ENCODE data around the gene ATG7.

Gene ATG7

GRCh38 chr3:11430207-11430606 lies 158.0 kb downstream of the ATG7 start:
- ChIA-PET POLR2A (no interaction called here), CTCF (interaction anchor here (0.9 kb wide), 1 partner anchor 45 kb away, joined by 3 read pairs; no protein-coding TSS in a partner anchor)
- no peak for TF ChIP-seq CTCF (IDR thresholded peaks at IDR 0.05; ENCODE audit: control extremely low read depth, extremely low read depth, low read depth, missing control alignments)
- no peak for DNase-seq (ENCODE audit: extremely low spot score)

- no peak for TF ChIP-seq CTCF (IDR thresholded peaks at IDR 0.05; ENCODE audit: control extremely low read depth, extremely low read depth, low read depth, missing control alignments)
- ChIA-PET CTCF (no interaction called here), POLR2A (no interaction called here)
These were observed 158.4 kb downstream of the ATG7 start for GRCh38 chr3:11430624-11431023.

DNA sequence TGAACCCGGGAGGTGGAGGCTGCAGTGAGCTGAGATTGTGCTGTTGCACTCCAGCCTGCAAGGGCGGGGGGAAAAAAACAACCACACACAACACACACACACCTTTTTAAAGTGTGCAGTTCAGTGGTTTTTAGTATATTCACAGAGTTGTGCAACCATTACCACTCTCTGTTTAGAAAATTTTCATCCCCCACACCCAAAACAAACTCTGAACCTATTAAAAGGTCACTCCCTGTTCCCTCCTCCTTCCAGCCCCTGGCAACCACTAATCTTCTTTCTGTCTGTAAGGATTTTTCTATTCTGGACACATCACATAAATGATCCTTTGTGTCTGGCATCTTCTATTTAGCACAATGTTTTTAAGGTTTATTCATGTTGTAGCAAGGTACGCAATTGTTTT lies 159.1 kb downstream of the ATG7 start:
- POLR2A ChIA-PET = no interaction called here
- DNase-seq (ENCODE audit: extremely low spot score) = no peak
- TF ChIP-seq CTCF (IDR thresholded peaks at IDR 0.05; ENCODE audit: control extremely low read depth, extremely low read depth, low read depth, missing control alignments) = no peak
- CTCF ChIA-PET = interaction anchor here (1.6 kb wide), 1 partner anchor 9 kb away, joined by 7 read pairs; no protein-coding TSS in a partner anchor

More at GRCh38 chr3:11430624-11431023, 158.4 kb downstream of the ATG7 start:
- no peak for DNase-seq (ENCODE audit: extremely low spot score)

- no peak for TF ChIP-seq CTCF (IDR thresholded peaks at IDR 0.05; ENCODE audit: control extremely low read depth, extremely low read depth, low read depth, missing control alignments)
- POLR2A ChIA-PET = no interaction called here
- DNase-seq (ENCODE audit: extremely low spot score) = no peak
- CTCF ChIA-PET = interaction anchor here (1.3 to 1.7 kb wide), 2 partner anchors 9 to 20 kb away, joined by 3 to 5 read pairs; no protein-coding TSS in a partner anchor
These were observed 161.9 kb downstream of the ATG7 start for GRCh38 chr3:11434017-11434526.

GRCh38 chr3:11434563-11435096 lies 162.4 kb downstream of the ATG7 start:
- no peak for DNase-seq (ENCODE audit: extremely low spot score)
- CTCF ChIA-PET = interaction anchor here (1.3 to 1.7 kb wide), 2 partner anchors 9 to 20 kb away, joined by 3 to 5 read pairs; no protein-coding TSS in a partner anchor
- TF ChIP-seq CTCF (IDR thresholded peaks at IDR 0.05; ENCODE audit: control extremely low read depth, extremely low read depth, low read depth, missing control alignments) = no peak
- POLR2A ChIA-PET = no interaction called here

- ChIA-PET CTCF (interaction anchor here (1.1 kb wide), 1 partner anchor 11 kb away, joined by 4 read pairs; no protein-coding TSS in a partner anchor), POLR2A (no interaction called here)
- TF ChIP-seq CTCF (IDR thresholded peaks at IDR 0.05; ENCODE audit: control extremely low read depth, extremely low read depth, low read depth, missing control alignments) = no peak
- DNase-seq (ENCODE audit: extremely low spot score) = no peak
These were observed 163.4 kb downstream of the ATG7 start for GRCh38 chr3:11435440-11436165.

Measured in GM10248 (cell line).